Hepatocyte (in vitro differentiated cells): ENCODE results near the gene COL5A1. TPM values are rescaled to one million over a fixed set of nuclear protein-coding genes. Genes with fewer than 3 reads are reported as not detected.

Experiments
- DNase-seq: peaks from one replicate; pipeline ENCODE4 v3.0.0-alpha.2; 2016; ENCODE audit warnings: low spot score
- H2AFZ ChIP-seq: fragments of 200-600 bp; sonication (generic); 2 replicates; pipeline ENCODE4 v1.6.0; 2016; ENCODE audit warnings: antibody characterized with exemption, mild to moderate bottlenecking
- H3K27ac ChIP-seq: fragments of 200-600 bp; sonication (generic); 2 replicates; pipeline ENCODE4 v1.5.1; 2016; ENCODE audit warnings: mild to moderate bottlenecking
- H3K27me3 ChIP-seq: fragments of 200-600 bp; sonication (generic); 2 replicates; pipeline ENCODE4 v1.6.1; 2016
- H3K36me3 ChIP-seq: fragments of 200-600 bp; sonication (generic); replicated peaks from 2 replicates; pipeline ENCODE4 v1.5.1; 2016; ENCODE audit warnings: low read depth; ENCODE audit not compliant: insufficient read depth
- H3K4me1 ChIP-seq: fragments of 200-600 bp; sonication (generic); 2 replicates; pipeline ENCODE4 v1.5.1; 2016; ENCODE audit warnings: mild to moderate bottlenecking, moderate library complexity; ENCODE audit not compliant: insufficient read depth
- H3K4me2 ChIP-seq: fragments of 200-600 bp; sonication (generic); 2 replicates; pipeline ENCODE4 v1.6.0; 2016
- H3K4me3 ChIP-seq: fragments of 200-600 bp; sonication (generic); 2 replicates; pipeline ENCODE4 v1.5.1; 2016; ENCODE audit warnings: mild to moderate bottlenecking
- H3K79me2 ChIP-seq: fragments of 200-600 bp; sonication (generic); 2 replicates; pipeline ENCODE4 v1.6.0; 2017; ENCODE audit warnings: mild to moderate bottlenecking
- H3K9me2 ChIP-seq: fragments of 200-600 bp; sonication (generic); replicated peaks from 2 replicates; pipeline ENCODE4 v1.6.0; 2017; ENCODE audit warnings: mild to moderate bottlenecking; ENCODE audit not compliant: insufficient read depth
- H3K9me3 ChIP-seq: fragments of 200-600 bp; sonication (generic); 2 replicates; pipeline ENCODE4 v1.5.1; 2016; ENCODE audit warnings: low read depth, mild to moderate bottlenecking
- H4K20me1 ChIP-seq: fragments of 200-600 bp; sonication (generic); 2 replicates; pipeline ENCODE4 v1.6.0; 2016; ENCODE audit warnings: mild to moderate bottlenecking; ENCODE audit not compliant: insufficient read depth, poor library complexity, severe bottlenecking
- CTCF ChIP-seq: fragments of 200-600 bp; sonication (generic); IDR thresholded peaks from 2 replicates; pipeline ENCODE4 v1.5.1; 2016; ENCODE audit warnings: antibody characterized with exemption, mild to moderate bottlenecking; ENCODE audit not compliant: poor library complexity
- EZH2 ChIP-seq: fragments of 200-600 bp; sonication (generic); IDR thresholded peaks from 2 replicates; pipeline ENCODE4 v1.6.1; 2016; ENCODE audit warnings: antibody characterized with exemption, mild to moderate bottlenecking, borderline replicate concordance
- EZH2phosphoT487 ChIP-seq: fragments of 200-600 bp; sonication (generic); IDR thresholded peaks from one replicate; pipeline ENCODE4 v1.6.1; 2018; ENCODE audit warnings: antibody characterized with exemption, mild to moderate bottlenecking, low read depth, moderate library complexity; ENCODE audit not compliant: unreplicated experiment, severe bottlenecking
- WGBS: methylation state at CpG from one replicate; pipeline ENCODE4 v1.1.6; 2016; ENCODE audit warnings: low lambda C conversion rate; ENCODE audit errors: missing lambda C conversion rate; 5-methylcytosine and 5-hydroxymethylcytosine counted together
- polyA plus RNA-seq: library from polyadenylated mRNA; unstranded; fragments of >200 nt; fragmentation: Nextera tagmentation; extraction: Ambion mirVana; gene quantifications from 2 replicates; pipeline ENCODE4 v1.2.1, GENCODE V29; 2016
- total RNA-seq: library from RNA; depleted of rRNA; stranded (reverse); fragments of >200 nt; gene quantifications from 2 replicates; pipeline ENCODE4 v1.2.3, GENCODE V29; 2014

COL5A1 gene
- total and polyA plus RNA-seq, 2 experiments from 2014 or later: 342 to 347 TPM

GRCh38 chr9:134867917-134868750, 226.5 kb downstream of the COL5A1 start:
- H4K20me1 ChIP-seq: no peaks in the 10 kb centered on the region
- H3K9me2 ChIP-seq: no peaks in the 10 kb centered on the region
- H2AFZ ChIP-seq: no peak overlapping the region
- no peak overlapping the region for H3K27ac ChIP-seq
- 95% methylated on average over 21 of the region's 22 CpGs for WGBS
- H3K36me3 ChIP-seq: no peaks in the 10 kb centered on the region
- H3K27me3 ChIP-seq: no peaks in the 10 kb centered on the region
- H3K4me2 ChIP-seq: no peak overlapping the region
- no peak for DNase-seq
- H3K9me3 ChIP-seq: no peaks in the 10 kb centered on the region
- no peak for TF ChIP-seq EZH2
- no peak for TF ChIP-seq EZH2phosphoT487
- TF ChIP-seq CTCF: no peak
- no peaks in the 10 kb centered on the region for H3K4me1 ChIP-seq
- no peak overlapping the region for H3K4me3 ChIP-seq
- H3K79me2 ChIP-seq: no peaks in the 10 kb centered on the region

DNA sequence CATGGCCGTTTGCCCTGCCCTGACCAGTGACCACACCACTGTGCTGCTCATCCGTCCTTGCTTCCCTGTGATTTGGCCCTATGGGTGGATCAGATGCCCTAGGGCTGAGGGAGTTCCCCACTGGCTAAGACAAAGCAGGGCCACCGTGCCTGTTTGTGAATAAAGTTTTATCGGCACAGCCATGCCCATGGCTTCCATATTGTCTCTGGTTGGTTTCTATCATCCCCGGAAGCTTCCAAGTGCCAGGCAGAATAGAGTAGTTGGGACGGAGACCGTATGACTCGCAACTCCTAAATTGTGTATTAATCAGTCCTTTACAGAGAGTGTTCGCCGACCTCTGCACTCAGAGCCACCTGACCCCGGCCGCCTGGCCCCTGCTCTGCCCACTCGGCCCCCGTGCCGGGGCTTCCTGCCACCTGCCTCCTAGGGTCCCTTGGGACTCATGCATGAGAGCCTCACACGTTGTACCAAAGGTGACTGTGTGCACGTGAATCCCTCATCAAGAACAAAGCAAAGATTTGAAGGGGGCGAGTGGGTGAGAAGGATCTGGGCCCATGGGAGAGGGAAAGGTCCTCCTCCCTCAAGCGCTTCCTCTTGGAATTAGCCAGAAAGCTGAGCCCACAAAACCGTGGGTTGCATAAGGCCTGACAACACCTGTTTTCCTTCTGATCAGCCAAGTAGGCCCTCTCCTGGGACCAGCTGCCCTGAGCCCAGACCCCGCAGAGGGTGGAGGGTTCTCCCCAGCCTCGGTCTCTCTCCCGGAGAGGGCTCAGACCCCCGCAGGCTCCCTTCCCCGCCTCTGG, 227.3 kb downstream of the COL5A1 start:
- TF ChIP-seq CTCF: no peak
- no peak for TF ChIP-seq EZH2
- no peak for TF ChIP-seq EZH2phosphoT487
- no peak for DNase-seq
- Histone ChIP-seq H4K20me1 (no peaks in the 10 kb centered on the region), H3K9me2 (no peaks in the 10 kb centered on the region), H3K79me2 (no peaks in the 10 kb centered on the region), H3K27me3 (no peaks in the 10 kb centered on the region), H3K9me3 (no peaks in the 10 kb centered on the region), H3K27ac (no peak overlapping the region), H3K4me2 (no peak overlapping the region), H3K36me3 (no peaks in the 10 kb centered on the region), H2AFZ (no peak overlapping the region), H3K4me1 (no peaks in the 10 kb centered on the region), H3K4me3 (no peak overlapping the region)
- 87% methylated on average over 24 of the region's 25 CpGs for WGBS

DNA sequence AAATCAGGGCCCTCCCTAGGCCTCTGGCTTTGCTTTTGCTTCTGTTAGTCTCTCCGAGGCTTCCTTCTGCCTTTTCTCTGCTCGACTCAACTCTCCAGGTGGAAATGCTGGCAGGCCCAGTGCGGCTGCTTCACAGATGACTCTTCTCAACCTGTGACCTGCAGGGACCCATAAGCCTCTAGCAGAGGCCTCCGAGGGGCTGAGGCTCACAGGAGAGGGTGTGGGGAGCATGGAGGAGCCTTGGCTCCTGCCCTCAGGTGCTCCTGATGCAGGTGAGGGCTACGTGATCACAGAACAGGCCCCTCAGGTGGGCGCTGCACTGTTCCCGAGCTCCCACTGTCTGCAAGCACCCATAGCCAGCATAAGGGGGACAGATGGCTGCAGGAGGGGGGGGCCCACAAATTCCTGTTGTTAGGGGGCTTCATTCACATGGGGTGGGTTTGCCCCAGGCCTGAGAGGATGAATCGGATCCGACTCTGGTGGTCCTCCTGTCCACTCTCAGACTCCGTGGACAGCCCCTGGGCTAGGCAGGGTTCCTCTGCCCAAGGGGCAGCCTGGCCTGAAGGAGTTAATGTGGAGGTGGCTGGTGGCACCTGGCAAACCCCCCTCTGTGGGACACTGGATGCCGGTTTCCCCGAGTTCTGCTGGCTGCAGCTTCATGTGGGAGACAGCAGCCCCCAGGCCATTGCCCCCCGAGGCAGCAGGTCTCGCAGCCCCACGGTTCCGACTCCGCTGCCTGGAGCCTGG, 228.1 kb downstream of the COL5A1 start:
- H3K9me2 ChIP-seq: no peaks in the 10 kb centered on the region
- no peak overlapping the region for H3K27ac ChIP-seq
- no peaks in the 10 kb centered on the region for H3K27me3 ChIP-seq
- H3K9me3 ChIP-seq: no peaks in the 10 kb centered on the region
- no peaks in the 10 kb centered on the region for H3K79me2 ChIP-seq
- H4K20me1 ChIP-seq: no peaks in the 10 kb centered on the region
- no peak overlapping the region for H3K4me2 ChIP-seq
- TF ChIP-seq EZH2: no peak
- TF ChIP-seq EZH2phosphoT487: no peak
- TF ChIP-seq CTCF: no peak
- no peaks in the 10 kb centered on the region for H3K4me1 ChIP-seq
- H3K36me3 ChIP-seq: no peaks in the 10 kb centered on the region
- WGBS: 90% methylated on average over 13 of the region's 17 CpGs
- DNase-seq: no peak
- H3K4me3 ChIP-seq: no peak overlapping the region
- H2AFZ ChIP-seq: no peak overlapping the region
